Femur (tissue), 1 donor: Measurements from ENCODE around the gene NOX3.
A peak's percentile ranks its signal among the peaks of the same experiment; 100 is the strongest.
"Not testable (repeated sequence)": the region's sequence is repeated elsewhere in the genome, so short reads cannot be mapped to it uniquely, and the experiment has no call there.

Experiments used
- DNase-seq: peaks from one replicate; pipeline ENCODE4 v3.0.0-alpha.2; 2017

NOX3 gene, protein sequence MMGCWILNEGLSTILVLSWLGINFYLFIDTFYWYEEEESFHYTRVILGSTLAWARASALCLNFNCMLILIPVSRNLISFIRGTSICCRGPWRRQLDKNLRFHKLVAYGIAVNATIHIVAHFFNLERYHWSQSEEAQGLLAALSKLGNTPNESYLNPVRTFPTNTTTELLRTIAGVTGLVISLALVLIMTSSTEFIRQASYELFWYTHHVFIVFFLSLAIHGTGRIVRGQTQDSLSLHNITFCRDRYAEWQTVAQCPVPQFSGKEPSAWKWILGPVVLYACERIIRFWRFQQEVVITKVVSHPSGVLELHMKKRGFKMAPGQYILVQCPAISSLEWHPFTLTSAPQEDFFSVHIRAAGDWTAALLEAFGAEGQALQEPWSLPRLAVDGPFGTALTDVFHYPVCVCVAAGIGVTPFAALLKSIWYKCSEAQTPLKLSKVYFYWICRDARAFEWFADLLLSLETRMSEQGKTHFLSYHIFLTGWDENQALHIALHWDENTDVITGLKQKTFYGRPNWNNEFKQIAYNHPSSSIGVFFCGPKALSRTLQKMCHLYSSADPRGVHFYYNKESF

GRCh38 chr6:155455766-155456165 is at the start of gene NOX3:
Gene NOX3, minus strand, starts transcription at chr6:155455839. Its CDS starts 39 bp downstream, at chr6:155455800.
- DNase-seq: no peak

DNA sequence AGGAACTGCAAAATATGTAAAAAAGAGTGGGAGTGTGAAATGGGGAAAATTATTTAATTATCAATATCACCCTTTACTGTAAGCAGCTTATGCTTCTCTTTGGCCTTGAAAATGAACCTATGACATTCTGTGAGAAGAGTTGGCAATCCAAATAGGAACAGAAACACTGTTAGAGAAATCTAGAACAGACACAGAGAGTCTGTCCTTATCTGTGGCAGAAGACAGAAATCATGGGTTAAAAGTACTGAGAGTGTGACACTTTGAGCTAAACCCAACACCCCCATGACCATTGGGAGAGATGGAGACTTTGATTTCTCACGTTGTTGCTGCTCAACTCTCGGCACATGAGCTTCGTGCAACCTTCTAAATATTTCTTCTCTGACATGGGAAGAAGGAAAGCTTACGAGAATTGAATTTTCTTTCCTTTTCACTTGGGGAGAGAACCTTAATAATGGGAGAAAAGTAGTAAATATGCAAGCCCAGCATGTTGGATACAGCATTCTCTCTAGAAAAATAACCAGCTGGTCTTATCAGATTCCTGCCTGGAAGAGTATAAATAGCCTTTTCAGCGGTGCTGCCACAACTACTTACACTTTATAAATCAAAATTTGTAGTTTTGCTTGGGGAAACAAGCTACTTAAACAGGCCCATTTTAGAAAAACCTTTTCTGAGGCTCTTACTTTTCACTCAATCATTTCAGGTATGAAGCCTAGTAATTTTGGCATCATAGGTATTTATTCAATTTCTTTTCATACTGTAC is 49.4 kb upstream of the NOX3 start:
- DNase-seq: no peak

DNA sequence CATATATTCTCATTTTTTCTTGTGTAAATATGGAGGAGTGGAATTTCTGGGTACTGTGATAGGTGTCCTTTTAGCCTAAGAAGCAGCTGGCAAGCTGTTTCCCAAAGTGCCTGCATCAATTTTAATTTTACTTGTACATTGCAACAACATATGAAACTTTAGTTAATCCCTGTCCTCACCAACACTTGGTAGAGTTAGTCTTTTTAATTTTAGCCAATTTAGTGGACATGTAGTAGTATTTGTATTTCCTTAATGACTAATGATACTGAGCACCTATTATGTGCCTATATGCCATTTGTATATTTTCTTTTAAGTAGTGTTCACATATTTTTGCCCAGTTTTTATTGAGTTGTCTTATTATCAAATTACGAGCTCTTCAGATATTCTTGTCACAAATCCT is 46.8 kb upstream of the NOX3 start:
- no peak for DNase-seq

DNA sequence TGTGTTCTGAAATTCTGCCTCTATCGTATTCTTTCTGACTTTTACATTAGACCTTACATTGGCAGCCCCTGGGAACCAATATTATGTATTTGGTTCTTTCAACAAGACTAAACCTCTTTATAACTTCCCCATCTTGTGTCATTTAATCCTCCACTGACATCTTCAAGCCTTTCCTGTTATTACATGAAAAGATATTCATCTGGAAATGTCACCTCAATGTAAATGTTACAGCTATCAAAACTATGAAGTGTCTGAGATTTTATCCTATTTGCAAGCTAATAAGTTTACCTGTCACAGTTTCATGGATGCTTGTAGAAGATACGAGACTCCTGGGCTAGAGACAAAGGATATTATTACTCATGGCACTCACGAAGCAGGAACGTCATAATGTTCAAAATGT is 43.9 kb upstream of the NOX3 start:
- no peak for DNase-seq

GRCh38 chr6:155498370-155498769 is 42.7 kb upstream of the NOX3 start:
- DNase-seq: no peak

DNA sequence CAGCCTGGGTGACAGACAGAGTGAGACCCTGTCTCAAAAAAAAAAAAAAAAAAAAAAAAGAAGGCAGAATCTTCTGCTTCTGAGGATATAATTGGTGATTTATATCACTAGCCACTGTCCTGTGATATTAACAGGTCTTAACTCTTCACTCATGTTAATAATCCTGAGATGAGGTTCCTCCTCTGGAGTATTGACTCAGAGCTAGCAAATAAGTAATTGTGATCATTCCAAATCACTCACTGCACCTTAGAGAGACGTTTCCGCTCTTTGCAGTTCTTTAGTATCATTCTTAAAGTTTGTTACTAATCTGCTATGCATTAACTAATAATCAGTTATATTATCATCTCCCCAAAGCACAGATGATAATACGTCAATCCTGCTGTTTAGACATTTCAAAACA is 41.6 kb upstream of the NOX3 start:
- DNase-seq: no peak

DNA sequence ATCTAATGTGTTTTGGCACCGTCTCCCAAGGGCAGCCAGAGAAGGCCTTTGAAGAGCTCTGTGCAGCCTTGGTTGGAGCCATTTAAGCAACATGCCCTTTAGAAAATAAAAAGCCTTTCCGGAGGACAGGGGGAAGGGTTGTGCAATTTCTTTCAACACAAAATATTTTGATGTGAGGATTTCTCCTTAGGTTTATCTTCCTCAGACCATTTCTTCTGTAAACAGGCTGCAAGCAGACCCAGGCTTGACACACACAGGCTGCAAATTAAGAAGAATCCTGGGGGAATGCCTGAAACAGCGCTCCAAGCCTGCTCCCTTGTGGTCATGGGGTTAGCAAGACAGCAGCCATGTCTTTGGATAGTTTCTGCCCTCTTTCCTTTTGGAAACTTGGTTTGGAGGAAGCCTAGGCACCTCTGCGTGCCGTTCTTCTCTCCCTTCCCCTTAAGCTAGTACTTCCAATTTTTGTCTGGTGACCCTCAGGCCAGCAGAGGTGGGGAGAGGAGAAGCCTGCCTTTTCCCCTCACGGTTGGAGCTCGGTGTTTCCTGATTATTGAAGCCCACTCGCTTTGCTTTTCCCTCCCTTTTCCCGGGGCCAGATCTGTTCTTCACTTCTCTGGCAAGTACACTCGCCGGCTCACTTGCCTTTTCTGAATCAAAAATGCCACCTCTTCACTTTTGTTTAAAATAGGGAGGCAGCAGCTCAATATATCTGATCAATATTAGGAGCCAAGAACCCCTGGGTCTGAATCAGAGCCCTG is 39.6 kb upstream of the NOX3 start:
- peak; percentile 33 for DNase-seq

DNA sequence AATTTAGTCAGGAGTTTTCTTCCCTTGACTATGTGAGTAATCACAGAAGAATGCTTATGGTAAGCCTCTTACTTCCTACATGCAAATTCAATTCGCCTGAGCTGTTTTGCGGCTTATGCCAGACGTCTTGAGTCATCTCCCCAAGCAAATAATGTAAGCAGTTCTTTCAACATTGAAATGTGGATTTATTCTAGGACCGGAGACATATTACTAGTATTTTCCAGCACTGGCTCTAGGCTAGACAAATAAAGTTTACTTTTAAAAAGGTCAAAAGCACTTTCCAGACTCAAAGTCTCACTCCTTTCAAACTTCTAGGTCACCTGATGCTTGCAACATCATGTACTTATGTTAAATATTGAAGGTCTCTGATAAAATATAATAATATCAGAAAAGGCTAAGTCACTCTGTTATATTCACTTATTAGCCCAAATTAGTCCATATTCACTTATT is 38.1 kb upstream of the NOX3 start:
- peak; percentile 84 for DNase-seq

GRCh38 chr6:155493026-155493693 is 37.5 kb upstream of the NOX3 start:
- no peak for DNase-seq

GRCh38 chr6:155492061-155492735 is 36.6 kb upstream of the NOX3 start:
- DNase-seq: no peak

GRCh38 chr6:155491421-155491820 is 35.8 kb upstream of the NOX3 start:
- no peak for DNase-seq

GRCh38 chr6:155488197-155488596 is 32.6 kb upstream of the NOX3 start:
- not testable (repeated sequence) for DNase-seq

DNA sequence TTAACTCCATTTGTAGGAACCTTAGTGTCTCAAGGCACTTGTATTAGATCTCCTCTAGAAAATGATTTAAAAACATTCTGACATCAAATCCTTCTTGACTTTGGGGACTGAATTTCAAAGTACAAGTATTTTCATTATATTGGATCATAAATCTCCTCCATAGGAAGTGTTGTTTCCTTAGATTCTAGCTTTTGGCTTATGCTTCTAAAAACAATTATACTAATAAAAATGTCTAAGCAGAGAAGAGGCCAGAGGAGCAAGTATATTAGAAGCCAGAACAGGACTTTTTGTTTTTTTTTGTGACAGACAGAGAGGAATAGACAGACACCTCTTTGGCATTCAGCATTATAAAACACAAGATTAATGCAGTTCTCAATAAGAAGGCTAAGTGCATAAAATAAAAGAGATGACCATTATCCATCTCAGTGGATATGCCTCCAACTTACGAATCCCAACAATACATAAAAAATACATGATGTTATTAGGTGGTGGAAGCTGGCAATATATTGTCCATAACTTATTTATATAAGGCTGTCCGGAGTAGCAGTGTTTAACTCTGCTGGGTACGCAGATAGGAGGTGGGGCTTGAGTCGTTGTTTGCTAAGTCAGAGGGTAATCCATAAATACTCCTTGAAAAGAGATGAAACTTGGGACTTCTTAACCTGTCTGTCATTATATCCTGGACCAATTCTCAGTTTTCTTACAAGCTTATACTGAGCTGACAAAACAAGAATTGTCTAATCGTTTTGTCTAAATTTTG is 31.9 kb upstream of the NOX3 start:
- no peak for DNase-seq

GRCh38 chr6:155486721-155487294 is 31.2 kb upstream of the NOX3 start:
- DNase-seq: no peak

DNA sequence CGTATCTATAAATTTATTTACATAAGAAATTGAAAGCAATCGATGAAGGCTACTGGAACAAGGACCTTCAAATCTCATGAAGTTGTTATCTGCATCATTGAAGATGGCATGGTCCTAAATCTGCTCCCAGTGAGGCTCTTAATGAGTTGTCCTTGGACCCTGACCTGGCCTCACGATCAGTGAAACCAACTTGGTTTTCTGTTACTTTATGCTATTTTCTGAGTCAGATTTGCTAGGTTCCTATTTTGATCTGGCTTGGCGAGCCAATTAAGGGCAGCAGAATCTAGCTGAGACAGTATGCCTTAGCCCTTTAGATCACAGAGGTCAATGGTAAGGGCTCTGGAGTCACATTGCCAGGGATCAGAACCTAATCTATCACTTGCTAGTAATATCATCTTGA is 30.1 kb upstream of the NOX3 start:
- DNase-seq: no peak

GRCh38 chr6:155483858-155484257 is 28.2 kb upstream of the NOX3 start:
- no peak for DNase-seq

DNA sequence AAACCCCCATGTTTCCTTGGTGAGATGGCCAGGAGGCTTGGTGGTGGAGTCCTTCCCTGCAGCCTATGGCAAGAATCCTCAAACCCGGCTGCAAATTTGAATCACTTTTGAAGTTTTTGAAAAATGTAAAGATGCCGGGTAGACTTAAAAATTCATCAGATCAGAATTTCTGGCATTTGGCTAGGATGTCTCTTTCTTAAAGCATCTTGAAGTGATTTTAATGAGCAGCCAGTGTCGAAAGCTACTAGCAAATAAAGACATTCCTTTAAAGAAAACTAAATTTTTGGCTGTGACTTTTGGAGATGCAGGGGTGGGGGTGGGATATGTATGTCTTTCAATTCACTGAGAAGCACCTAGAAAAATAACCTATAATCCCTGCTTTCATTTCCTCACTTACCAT is 25.6 kb upstream of the NOX3 start:
- DNase-seq: no peak

GRCh38 chr6:155473741-155474140 is 18.1 kb upstream of the NOX3 start:
- no peak for DNase-seq

GRCh38 chr6:155472886-155473285 is 17.2 kb upstream of the NOX3 start:
- DNase-seq: no peak

GRCh38 chr6:155470979-155471616 is 15.5 kb upstream of the NOX3 start:
- not testable (repeated sequence) for DNase-seq
